Measurements from ENCODE around the gene ANKRD24. TPM values are rescaled to one million over a fixed set of nuclear protein-coding genes. Genes with fewer than 3 reads are reported as not detected.

ANKRD24 gene
- total and polyA plus RNA-seq, 2 of the 13 experiments (the other 11 are each of a cell fraction or from before 2014, with no cell fraction given), result 0.13 to 0.24 TPM

DNA sequence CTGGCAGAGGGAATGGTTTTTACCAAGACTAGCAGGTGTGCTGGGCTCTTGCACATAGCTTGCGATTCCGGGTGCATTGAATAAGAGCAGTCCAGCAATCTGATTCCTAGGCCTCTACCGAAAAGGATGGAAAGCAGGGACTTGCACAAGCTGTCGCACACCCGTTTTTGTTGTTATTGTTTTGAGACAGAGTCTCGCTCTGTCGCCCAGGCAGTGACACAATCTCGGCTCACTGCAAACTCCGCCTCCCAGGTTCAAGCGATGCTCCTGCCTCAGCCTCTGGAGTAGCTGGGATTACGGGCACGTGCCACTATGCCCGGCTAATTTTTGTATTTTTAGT, 52.3 kb downstream of the ANKRD24 start (continued):
- TF ChIP-seq THAP9 (CRISPR knock-in tag; IDR thresholded peaks at IDR 0.05; ENCODE audit: borderline replicate concordance) (no peak), PRDM15 (CRISPR knock-in tag; IDR thresholded peaks at IDR 0.05) (no peak), ZNF484 (CRISPR knock-in tag; IDR thresholded peaks at IDR 0.05; ENCODE audit: borderline replicate concordance, low read depth) (no peak), TEAD3 (CRISPR knock-in tag; optimal IDR thresholded peaks at IDR 0.05; ENCODE audit: borderline replicate concordance) (peak; percentile 7), TSC22D2 (CRISPR knock-in tag; IDR thresholded peaks at IDR 0.05; ENCODE audit: borderline replicate concordance) (no peak), ZMAT3 (CRISPR knock-in tag; conservative IDR thresholded peaks at IDR 0.05) (no peak), ZBTB38 (CRISPR knock-in tag; IDR thresholded peaks at IDR 0.05) (no peak), ZKSCAN8 (CRISPR knock-in tag; IDR thresholded peaks at IDR 0.05; ENCODE audit: borderline replicate concordance) (no peak), ZNF709 (CRISPR knock-in tag; IDR thresholded peaks at IDR 0.05) (no peak), ZNF550 (CRISPR knock-in tag; IDR thresholded peaks at IDR 0.05; ENCODE audit: borderline replicate concordance) (no peak), POLR2AphosphoS2 (IDR thresholded peaks at IDR 0.05; ENCODE audit: low read depth, low read length) (no peak), ARID2 (CRISPR knock-in tag; IDR thresholded peaks at IDR 0.05; ENCODE audit: borderline replicate concordance) (0 out of 2 replicates have a peak, but pooled peaks have one; percentile 2), ZNF512B (CRISPR knock-in tag; IDR thresholded peaks at IDR 0.05; ENCODE audit: borderline replicate concordance) (no peak), ZC3H13 (CRISPR knock-in tag; IDR thresholded peaks at IDR 0.05) (0 out of 2 replicates have a peak, but pooled peaks have one; percentile 4), ZNF816 (CRISPR knock-in tag; IDR thresholded peaks at IDR 0.05; ENCODE audit: borderline replicate concordance) (peak; percentile 4; the same call in 1 of the 2 replicates), ZNF12 (CRISPR knock-in tag; IDR thresholded peaks at IDR 0.05) (peak; percentile 82), ZNF543 (CRISPR knock-in tag; IDR thresholded peaks at IDR 0.05) (no peak), ZKSCAN1 (IDR thresholded peaks at IDR 0.05; ENCODE audit: low read length) (no peak), ZNF10 (CRISPR knock-in tag; IDR thresholded peaks at IDR 0.05; ENCODE audit: borderline replicate concordance, low read depth) (no peak), ZNF17 (CRISPR knock-in tag; IDR thresholded peaks at IDR 0.05) (no peak)
